Measurements from ENCODE around the gene WDR1.
"Not testable (repeated sequence)": the region's sequence is repeated elsewhere in the genome, so short reads cannot be mapped to it uniquely, and the experiment has no call there.

Gene WDR1

DNA sequence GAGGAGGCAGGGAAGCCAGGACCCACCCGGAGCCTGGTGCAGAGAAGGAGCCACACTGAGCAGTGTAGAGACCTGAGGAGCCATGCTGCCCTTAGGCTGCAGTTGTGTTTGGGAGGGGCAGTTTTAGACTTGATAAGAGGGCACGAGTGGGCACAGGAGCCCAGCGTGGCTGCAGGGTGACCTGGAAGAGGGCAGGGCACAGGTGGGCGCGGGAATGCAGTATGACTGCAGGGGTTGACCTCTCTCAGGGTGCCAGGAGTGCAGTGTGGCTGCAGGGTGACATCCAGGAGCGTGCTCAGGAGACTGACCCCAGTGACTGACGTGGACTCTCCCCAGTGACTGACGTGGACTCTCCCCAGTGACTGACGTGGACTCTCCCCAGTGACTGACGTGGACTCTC, 14.6 kb upstream of the WDR1 start:
- DNase-seq (ENCODE audit: extremely low read depth, low read depth) = no peak
- no peak for TF ChIP-seq CTCF (IDR thresholded peaks at IDR 0.05; ENCODE audit: low read depth, low read length)

DNA sequence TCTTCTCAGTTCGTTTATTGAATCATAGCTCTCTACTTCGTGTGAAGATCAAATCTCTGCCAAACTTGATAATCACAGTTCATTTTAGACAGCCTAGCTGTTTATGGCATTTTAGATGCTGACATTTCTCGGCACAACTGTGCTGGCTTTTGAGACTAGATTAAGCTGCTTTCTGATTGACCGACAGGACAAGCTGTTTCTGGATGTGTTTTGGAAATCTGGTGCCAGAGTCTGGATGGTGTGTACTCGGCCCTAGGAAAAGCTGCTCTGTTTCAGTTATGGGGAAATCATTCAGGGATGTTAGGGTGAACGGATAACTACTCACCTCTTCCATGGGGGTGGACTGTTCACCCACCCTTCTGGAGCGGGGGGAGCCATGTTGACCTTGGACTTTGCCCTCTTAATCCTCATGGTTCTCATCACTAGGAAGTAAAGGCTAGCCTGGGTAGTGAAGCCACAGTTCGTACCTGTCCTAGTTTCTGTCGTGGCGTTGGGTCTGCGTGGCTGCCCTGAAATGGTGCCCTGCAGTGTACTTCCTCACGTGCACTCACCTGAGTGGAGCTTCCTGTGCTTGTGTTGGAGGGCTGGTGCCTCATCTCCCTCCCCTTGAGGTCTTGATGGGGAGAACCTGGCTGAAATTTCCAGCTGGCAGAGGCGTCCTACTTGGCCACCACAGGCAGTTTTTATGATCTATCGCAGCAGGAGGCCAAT, 13.7 kb upstream of the WDR1 start:
- TF ChIP-seq CTCF (IDR thresholded peaks at IDR 0.05; ENCODE audit: low read depth, low read length) = no peak
- no peak for DNase-seq (ENCODE audit: extremely low read depth, low read depth)

GRCh38 chr4:10129196-10130177, 12.9 kb upstream of the WDR1 start:
- DNase-seq (ENCODE audit: extremely low read depth, low read depth) = no peak
- TF ChIP-seq CTCF (IDR thresholded peaks at IDR 0.05; ENCODE audit: low read depth, low read length) = no peak

- DNase-seq (ENCODE audit: extremely low read depth, low read depth) = no peak
- TF ChIP-seq CTCF (IDR thresholded peaks at IDR 0.05; ENCODE audit: low read depth, low read length) = no peak
These were observed 12.2 kb upstream of the WDR1 start for GRCh38 chr4:10128761-10129160.

DNA sequence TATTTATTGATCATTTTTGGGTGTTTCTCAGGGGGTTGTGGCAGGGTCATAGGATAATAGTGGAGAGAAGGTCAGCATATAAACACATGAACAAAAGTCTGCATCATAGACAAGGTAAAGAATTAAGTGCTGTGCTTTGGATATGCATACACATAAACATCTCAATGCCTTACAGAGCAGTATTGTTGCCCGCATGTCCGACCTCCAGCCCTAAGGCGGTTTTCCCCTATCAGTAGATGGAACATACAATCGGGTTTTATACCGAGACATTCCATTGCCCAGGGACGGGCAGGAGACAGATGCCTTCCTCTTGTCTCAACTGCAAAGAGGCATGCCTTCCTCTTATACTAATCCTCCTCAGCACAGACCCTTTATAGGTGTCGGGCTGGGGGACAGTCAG, 10.9 kb upstream of the WDR1 start:
- DNase-seq (ENCODE audit: extremely low read depth, low read depth) = not testable (repeated sequence)

- no peak for TF ChIP-seq CTCF (IDR thresholded peaks at IDR 0.05; ENCODE audit: low read depth, low read length)
- no peak for DNase-seq (ENCODE audit: extremely low read depth, low read depth)
These were observed 7.8 kb upstream of the WDR1 start for GRCh38 chr4:10124167-10124930.

DNA sequence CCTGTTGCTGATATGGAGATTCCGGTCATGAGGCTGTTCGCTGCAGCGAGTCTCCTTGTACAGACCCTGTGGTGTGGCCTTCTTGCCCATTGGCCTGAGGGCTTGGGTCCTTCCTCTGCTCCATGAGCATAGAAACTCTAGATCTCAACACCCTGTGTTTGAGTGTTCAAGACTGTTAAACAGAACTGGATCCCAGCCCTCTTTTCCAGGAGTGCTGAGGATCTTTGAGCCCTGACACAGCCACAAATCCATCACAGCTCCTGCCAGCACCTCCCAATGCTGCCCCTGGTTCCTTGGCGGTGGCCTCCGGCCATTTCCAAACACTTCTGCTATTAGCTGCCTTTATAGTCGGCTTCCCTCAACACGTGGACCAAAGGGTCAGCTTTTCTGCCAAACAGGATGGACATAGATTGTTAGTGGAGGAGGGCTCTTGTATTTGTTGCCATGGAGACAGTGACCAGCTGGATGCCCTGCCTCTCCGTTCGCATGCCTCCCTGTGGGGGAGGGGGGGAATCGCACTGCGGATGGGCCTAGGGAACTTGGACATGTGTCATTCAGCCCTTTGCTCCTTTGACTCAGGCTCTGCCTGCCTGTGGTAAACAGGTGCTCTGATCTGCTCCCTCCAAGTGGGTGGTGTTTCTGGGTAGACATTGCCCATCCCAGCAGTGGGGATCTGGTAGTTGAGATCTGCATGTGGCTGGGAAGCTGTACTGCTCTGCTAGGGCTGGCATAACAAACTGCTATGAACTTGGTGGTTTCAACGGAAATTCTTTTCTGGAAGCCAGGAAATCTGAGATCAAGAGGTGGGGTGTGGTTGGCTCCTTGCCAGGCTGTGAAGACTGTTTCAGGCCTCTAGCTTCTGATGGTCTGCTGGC, 6.9 kb upstream of the WDR1 start:
- DNase-seq (ENCODE audit: extremely low read depth, low read depth) = no peak
- no peak for TF ChIP-seq CTCF (IDR thresholded peaks at IDR 0.05; ENCODE audit: low read depth, low read length)
